Activated CD8-positive, alpha-beta memory T cell treated with anti-CD3 and anti-CD28 coated beads, Interleukin-2, amount 50 U/mL, for 4 hours (primary cell): ENCODE data around the gene OGFOD1.

Experiments used
- DNase-seq: peaks from one replicate; pipeline ENCODE4 v3.0.0-alpha.2; 2020

Gene OGFOD1

GRCh38 chr16:56428091-56428490 is 23.3 kb upstream of the OGFOD1 start:
- DNase-seq, result no peak

DNA sequence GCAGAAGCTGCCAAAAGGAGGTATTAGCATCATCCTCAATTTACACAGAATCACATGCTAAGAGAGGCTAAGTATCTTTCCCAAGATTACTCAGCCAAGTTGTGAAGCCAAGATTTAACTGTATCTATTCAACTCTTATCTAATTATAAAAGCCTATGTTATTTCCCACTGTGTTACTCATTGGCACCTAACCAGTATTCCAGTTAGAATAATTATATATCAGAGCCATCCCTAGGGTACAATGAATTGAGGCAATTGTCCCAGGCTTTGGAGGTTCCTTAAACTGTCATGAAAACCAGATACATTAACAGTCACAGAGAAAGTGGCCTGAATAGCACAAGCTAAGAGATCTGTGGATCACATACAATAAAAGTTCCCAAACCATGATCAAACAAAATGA is 15.1 kb upstream of the OGFOD1 start:
- no peak for DNase-seq

DNA sequence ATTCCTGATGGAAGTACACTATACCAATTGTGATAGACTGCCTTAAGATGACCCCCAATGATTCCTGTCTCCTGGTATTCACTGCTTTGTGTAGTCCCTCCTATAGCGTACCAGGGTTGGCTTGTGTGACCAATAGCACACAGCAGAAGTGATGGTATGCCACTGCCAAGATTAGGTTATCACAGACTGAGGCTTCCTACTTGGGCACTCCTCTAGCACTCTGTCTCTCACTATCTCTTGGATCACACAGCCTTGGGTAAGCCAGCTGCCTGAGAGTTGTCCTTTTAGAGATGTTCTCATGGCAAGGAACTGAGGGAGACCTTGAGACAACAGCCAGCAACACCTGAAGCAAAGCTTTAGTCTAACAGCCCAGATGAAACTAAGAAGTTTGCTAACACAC is 13.3 kb upstream of the OGFOD1 start:
- no peak for DNase-seq

DNA sequence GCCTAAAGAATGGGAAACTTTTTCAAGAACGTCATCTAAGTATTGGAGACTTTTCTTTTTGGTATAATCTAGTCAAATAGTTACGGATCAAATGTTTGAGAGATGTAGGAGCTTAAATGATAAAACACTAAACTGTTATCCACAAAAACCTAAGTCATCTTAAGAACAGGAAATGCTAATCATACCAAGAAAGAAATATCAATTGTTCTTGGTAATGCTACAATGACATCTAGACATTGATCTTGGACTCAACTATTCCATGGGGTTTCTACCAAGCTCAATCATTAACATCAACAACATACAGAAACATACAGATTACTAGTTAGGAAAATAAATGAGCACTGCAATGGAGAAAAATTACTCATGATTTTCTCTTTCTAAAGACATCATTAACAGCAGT is 4.1 kb upstream of the OGFOD1 start:
- DNase-seq, result no peak

DNA sequence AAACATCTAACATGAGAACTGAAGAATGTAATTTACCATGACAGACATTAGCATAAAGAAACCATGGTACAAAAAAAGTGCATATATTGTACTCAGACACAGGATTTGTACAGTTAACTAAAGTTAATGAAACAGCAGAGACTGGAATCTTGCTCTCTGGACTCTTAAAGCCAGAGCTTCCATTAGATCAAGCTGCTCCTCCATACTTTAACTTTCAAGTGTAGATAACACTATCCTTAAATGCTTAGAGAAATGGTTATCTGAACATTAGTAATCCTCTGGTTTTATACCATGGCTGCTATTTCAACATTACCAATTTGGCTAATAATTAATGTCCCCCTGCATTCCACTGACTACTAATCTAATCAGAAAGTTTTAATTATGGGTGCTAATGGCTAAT is 3.3 kb upstream of the OGFOD1 start:
- no peak for DNase-seq

- no peak for DNase-seq
Observed at GRCh38 chr16:56450275-56450985, 924 bp upstream of the OGFOD1 start.

GRCh38 chr16:56451753-56452689 is 667 bp downstream of the OGFOD1 start:
- DNase-seq, result no peak

DNA sequence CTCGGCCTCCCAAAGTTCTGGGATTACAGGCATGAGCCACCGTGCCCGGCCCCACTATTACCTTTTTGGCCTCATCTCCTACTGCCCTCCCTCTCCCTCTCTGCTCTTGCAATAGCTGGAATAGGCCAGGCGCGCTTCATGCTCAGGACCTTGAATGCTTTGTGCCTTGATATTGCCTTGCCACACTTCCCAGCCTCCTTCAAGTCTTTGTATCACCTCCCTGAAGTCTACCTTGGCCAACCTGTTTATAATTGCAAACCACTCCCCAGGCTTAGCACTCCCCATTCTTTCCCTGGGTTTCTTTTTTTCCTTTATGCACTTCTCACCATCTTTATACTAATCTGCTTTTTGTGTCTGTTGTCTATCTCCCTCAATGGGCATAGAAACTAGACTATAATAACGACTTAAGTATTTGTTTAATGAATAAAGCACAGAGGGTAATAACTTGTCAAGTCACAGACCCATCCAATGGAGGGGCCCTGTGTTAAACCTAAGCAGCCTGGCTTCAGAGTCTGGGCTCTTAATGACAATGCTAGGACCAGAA is 6.6 kb downstream of the OGFOD1 start:
- no peak for DNase-seq

- no peak for DNase-seq
Observed at GRCh38 chr16:56460101-56460500, 8.7 kb downstream of the OGFOD1 start.

GRCh38 chr16:56462064-56462796 is 10.9 kb downstream of the OGFOD1 start:
- no peak for DNase-seq

DNA sequence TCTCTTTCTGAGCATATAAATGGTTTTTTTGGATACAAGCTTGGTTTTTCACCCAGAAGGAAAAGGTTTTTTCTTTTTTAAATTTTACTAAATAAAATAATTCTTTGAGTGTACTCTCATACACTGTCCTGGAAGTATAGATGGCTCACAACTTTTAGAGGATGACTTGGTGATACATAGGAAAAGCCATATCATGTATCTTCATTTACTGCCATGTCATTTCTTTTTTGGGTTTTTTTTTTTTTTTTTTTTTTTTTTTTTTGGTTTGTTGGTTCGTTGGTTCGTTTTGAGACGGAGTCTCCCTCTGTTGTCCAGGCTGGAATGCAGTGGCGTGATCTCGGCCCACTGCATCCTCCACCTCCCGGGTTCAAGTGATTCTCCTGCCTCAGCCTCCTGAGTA is 11.8 kb downstream of the OGFOD1 start:
- no peak for DNase-seq

DNA sequence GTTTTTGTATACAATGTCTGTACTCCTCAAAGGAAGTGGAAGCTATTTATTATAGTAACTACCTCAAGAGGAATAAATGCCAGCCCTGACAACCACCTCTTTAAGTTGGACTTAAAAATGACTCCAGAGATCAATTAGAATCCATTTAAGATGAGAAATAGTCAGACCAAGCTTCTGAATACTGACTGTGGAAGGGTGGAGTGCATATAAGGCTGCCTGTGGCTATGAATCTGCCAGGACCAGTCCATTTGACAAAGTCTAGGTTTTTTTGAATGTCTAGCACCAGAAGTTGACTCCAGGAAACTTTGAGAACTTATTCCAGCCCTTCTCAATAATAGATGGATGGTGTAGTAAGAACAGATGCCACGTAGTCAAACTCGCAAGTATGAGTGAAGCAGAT is 15.0 kb downstream of the OGFOD1 start:
- DNase-seq, result no peak

GRCh38 chr16:56468800-56469199 is 17.4 kb downstream of the OGFOD1 start:
- no peak for DNase-seq

DNA sequence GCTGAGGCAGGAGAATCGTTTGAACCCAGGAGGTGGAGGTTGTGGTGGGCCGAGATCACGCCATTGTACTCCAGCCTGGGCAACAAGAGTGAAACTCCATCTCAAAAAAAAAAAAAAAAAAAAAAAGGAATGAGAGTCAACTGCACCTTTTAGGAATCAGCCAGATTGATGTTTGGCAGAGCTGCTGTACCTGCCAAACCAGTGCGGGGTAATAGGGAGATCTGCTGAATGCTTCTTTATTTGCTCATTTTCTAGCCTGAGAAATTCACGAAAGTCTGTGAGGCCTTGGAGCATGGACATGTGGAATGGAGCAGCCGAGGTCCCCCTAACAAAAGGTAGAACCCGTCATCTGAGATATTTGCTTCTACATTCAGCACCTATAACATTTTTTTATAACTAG is 18.4 kb downstream of the OGFOD1 start:
- DNase-seq, result no peak

DNA sequence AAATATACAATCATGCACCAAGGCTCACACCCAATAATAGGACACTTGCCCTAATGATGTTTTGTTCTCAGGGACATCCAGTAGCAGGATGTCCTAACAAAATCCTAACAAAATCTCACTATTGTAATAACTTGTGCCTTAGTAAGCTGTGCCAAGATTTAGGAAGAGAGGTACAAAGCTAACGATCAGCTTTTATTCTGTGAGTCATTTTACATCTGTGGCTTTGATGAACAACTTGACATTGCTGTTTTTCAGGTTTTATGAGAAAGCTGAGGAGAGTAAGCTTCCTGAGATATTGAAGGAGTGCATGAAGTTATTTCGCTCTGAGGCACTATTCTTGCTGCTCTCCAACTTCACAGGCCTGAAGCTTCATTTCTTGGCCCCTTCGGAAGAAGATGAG is 18.9 kb downstream of the OGFOD1 start:
- no peak for DNase-seq

GRCh38 chr16:56470666-56471065 is 19.3 kb downstream of the OGFOD1 start:
- no peak for DNase-seq

GRCh38 chr16:56475201-56475600 is 23.8 kb downstream of the OGFOD1 start:
- DNase-seq, result no peak

GRCh38 chr16:56477096-56477878 is 25.9 kb downstream of the OGFOD1 start:
- DNase-seq, result no peak

- DNase-seq, result no peak
Observed at GRCh38 chr16:56478281-56479049, 27.1 kb downstream of the OGFOD1 start.

DNA sequence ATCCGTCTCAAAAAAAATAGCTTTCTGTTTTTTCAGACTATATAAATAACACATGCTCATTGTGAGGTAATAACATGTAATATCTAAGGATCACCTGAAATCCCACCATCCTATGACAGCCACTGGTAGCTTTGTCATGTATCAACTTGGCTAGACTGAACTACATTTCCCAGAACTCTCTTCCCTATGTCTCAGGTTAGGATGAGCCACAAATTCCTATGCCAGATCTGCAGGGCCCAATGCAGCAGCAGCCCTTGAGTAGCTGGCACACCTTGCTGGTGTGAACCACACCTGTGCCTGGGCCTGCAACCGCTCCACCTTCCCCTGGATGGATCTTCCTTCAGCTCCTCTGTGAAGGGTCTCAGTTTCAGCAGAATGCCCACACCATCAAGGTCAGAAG is 28.1 kb downstream of the OGFOD1 start:
- DNase-seq, result no peak

- no peak for DNase-seq
Observed at GRCh38 chr16:56480776-56481467, 29.6 kb downstream of the OGFOD1 start.
